SK-N-SH (cell line): ENCODE results near the gene PIEZO2.

Experiments used
- CHD2 ChIP-seq: fragments of 150-350 bp; IDR thresholded peaks from 2 replicates; pipeline ENCODE4 v1.6.1; 2018; ENCODE audit warnings: low read length; ENCODE audit not compliant: partially characterized antibody
- CTCF ChIP-seq: fragments of 200-600 bp; sonication (generic); IDR thresholded peaks from 2 replicates; pipeline ENCODE4 v1.6.1; 2017; ENCODE audit warnings: antibody characterized with exemption, mild to moderate bottlenecking, moderate library complexity
- EP300 ChIP-seq, 2 experiments: IDR thresholded peaks; 2 replicates each; pipeline versions ENCODE4 v1.4.0 to v1.6.1; 2012; ENCODE audit warnings: borderline replicate concordance in 1 of 2, low read depth in 1 of 2, low read length in 1 of 2
- FOXJ3 ChIP-seq: sonication (generic); formaldehyde crosslinking; IDR thresholded peaks from 2 replicates; pipeline ENCODE4 v1.5.1; 2020; ENCODE audit warnings: mild to moderate bottlenecking, missing genetic modification reagents
- POLR2AphosphoS5 ChIP-seq: IDR thresholded peaks from 2 replicates; pipeline ENCODE4 v1.6.1; 2012; ENCODE audit warnings: low read depth, low read length
- RAD21 ChIP-seq: IDR thresholded peaks from 2 replicates; pipeline ENCODE4 v1.6.1; 2012; ENCODE audit warnings: mild to moderate bottlenecking, low read length
- REST ChIP-seq: IDR thresholded peaks from 2 replicates; pipeline ENCODE4 v1.6.1; 2012; ENCODE audit warnings: mild to moderate bottlenecking, low read depth, low read length, moderate library complexity

GRCh38 chr18:10776493-10776892 lies 372.9 kb downstream of the PIEZO2 start:
- TF ChIP-seq POLR2AphosphoS5, result no peak
- TF ChIP-seq CTCF, result no peak
- TF ChIP-seq RAD21, result no peak
- no peak for TF ChIP-seq CHD2
- no peak for TF ChIP-seq EP300 (IDR thresholded peaks at IDR 0.05; ENCODE audit: borderline replicate concordance in 1 of 2, low read depth in 1 of 2, low read length in 1 of 2)
- no peak for TF ChIP-seq FOXJ3 (CRISPR knock-in tag)
- no peak for TF ChIP-seq REST
